HG02642 (cell line): ENCODE results near the gene SMC5.
"Not testable (repeated sequence)": the region's sequence is repeated elsewhere in the genome, so short reads cannot be mapped to it uniquely, and the experiment has no call there.

Experiments used
- ATAC-seq: cut with Tn5 transposase; IDR thresholded peaks from one replicate; pipeline ENCODE4 v1.9.1; 2021; ENCODE audit warnings: mild to moderate bottlenecking; ENCODE audit not compliant: unreplicated experiment, poor library complexity

The SMC5 gene

GRCh38 chr9:70262366-70262765 lies 3.6 kb downstream of the SMC5 start:
- no peak for ATAC-seq

DNA sequence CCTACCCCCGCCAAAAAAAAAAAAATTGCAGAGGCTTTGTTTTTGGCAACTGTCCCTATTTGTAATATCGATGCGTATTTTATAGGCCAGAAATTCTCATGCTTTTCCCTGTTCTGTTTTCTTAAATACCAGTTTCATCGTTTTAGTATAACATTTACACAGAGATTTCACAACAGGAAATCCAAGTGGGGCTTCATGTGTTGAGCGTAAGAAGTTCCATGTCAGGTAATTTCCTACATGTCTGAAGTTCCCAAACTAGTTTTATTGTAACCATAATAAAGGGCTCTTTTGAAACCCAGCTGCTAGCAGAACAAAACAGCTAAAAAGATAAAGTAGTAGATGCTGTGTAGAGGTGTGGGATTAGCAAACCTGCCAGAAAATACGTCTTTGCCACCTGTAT lies 4.2 kb downstream of the SMC5 start:
- ATAC-seq = no peak

GRCh38 chr9:70263421-70263820 lies 4.6 kb downstream of the SMC5 start:
- ATAC-seq = no peak

GRCh38 chr9:70278305-70278704 lies 19.5 kb downstream of the SMC5 start:
- ATAC-seq = no peak

DNA sequence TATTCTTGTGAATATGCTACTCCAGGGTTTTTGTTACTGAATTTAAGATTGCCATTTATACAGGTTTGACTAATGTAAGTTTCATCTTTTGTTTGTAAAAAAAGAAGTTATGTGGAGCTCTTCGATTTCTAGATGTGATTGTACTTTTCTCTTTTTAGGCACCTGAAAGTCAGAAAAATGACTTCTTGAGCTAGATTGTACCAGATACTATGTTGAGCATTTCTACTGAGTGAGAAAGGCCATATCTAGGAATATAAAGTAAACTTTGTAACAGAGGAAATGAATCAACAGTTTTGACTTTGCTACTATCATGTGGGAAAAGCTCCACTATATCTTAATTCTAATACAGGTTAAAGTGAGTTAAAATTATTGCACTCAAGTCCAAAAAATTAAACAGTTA lies 25.1 kb downstream of the SMC5 start:
- ATAC-seq = no peak

GRCh38 chr9:70285246-70285645 lies 26.5 kb downstream of the SMC5 start:
- no peak for ATAC-seq

GRCh38 chr9:70285981-70286598 lies 27.3 kb downstream of the SMC5 start:
- no peak for ATAC-seq

DNA sequence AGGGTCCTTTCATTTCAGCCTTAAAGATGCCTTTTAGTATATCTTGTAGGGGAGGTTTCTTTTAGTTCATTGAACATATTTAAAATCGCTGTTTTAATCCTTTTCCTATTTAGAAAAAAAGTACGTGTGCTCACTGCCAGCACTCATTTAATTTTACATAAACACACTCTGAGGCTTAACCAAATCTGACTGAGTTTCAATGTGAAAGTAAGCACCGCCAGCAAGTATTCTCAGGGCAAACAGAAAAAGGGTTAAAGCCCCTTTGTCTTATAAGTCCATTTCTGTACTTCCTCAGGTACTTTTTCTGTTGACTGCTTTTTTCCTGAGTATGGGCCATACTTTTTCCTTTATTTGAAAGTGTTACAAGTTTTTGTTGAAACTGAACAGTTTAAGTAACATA lies 31.8 kb downstream of the SMC5 start:
- no peak for ATAC-seq

GRCh38 chr9:70291446-70291845 lies 32.7 kb downstream of the SMC5 start:
- no peak for ATAC-seq

DNA sequence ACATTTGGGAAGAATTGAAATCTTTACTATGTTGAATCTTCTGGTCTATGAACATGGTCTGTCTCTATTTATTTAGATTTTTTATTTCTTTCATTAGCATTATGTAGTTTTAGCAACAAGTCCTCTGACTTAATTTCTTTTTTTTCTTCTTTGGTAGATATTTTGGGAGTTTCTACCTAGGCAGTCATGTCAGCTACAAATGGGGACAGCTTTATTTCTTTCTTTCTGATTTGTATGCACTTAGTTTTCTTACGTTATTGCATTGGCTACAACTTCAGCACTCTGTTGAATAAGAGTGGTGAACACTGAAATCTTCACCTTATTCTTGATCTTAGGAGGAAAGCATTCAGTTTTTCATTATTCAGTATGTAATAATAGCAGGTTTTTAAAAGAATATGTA lies 33.5 kb downstream of the SMC5 start:
- no peak for ATAC-seq

GRCh38 chr9:70293214-70293613 lies 34.4 kb downstream of the SMC5 start:
- ATAC-seq = no peak

GRCh38 chr9:70297141-70297540 lies 38.4 kb downstream of the SMC5 start:
- ATAC-seq = no peak

DNA sequence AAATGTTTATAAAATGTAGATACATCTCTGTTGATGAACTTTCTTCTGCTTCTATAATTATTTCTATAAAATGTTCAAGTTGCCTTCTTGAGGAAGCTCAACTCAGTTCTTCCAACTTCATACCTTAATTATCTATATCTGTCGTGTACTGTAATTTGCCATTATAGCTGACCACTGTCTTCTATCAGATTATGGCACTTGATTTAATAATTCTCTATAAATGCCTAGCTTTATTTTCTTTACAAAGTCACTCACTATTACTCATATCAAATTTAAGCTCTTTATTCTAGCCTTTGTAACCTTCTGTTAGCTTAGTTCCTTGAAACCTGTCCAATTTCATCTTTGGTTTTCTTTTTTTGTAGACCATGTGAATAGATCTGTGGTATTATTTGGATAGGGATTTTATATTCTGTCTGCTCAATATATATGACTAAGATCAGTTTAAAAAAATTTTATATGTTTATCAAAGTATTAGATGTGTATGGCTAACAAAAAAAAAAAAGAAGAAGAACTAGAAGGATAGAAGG lies 39.5 kb downstream of the SMC5 start:
- ATAC-seq = no peak

DNA sequence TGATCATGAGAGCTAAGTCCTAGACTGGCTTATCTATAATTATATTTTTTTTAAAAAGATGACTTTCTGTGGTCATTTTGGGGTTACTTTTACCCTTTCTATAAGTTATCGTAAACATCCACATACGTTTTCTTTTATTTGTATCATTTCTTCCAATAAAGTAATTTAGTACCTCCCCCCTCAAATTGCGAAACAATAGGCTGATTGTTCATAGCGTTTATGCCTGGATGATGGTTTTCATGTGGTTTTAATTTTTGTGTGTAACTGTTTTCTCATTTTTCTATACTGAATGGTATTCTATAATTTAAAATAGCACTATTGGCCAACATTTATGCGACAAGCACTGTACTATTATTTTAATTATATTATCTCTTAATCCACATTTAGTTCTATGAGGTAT lies 44.5 kb downstream of the SMC5 start:
- no peak for ATAC-seq

DNA sequence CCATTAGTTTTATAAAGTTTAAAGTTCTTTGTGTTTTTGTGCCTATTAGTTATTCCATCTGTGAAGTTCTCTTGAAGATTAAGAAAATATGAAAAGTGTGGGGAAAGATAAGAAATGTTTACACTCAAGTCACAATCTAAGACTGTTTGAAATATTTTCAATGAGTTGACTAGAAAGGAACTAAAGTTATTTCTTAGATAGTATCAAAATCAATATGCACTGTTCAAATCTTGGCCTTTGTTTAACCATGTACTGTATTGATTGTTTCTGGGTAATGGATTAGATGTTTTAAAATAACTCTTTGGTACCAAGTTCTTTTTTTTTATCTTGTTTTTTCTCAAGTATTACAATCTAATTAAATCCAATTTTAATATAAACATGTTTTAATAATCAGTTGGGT lies 46.0 kb downstream of the SMC5 start:
- ATAC-seq = no peak

GRCh38 chr9:70315389-70315788 lies 56.6 kb downstream of the SMC5 start:
- ATAC-seq = no peak

GRCh38 chr9:70318002-70318401 lies 59.2 kb downstream of the SMC5 start:
- no peak for ATAC-seq

DNA sequence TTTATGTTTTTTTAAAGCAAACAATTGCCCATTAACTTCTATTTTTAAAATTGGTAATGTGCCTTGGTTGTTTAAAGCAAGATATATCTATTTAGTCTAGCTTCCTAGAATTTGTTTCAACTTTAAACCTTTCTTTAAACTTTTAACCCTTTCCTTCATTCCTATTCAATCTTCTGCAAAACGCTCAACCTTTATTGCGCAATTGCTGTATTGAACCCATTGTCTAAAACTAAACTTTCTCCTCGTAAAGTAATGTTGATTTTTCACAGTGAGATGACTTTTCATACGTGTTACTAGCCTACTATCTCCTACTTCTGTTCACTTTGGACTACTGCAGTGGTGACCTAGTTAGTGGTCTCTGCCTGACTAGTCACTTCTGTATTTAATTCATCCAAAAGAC lies 63.3 kb downstream of the SMC5 start:
- no peak for ATAC-seq

DNA sequence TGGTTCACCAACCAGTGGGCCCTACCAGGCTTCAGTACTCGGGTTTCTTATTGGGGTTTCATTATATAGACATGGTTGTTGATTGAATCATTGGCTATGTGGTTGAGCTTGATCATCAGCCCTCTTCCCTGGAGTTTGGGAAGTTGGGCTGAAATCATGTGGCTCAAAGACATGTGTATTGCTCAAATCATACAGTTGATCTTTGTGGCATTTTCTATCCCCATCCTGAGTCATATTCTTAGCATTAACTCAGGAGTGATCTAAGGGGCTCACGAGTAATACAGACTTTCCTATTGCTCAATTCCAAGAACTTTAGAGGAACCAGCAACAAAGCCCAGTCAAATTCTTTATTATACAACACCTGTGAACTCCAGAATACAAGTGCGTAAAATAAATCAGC lies 66.2 kb downstream of the SMC5 start:
- no peak for ATAC-seq

DNA sequence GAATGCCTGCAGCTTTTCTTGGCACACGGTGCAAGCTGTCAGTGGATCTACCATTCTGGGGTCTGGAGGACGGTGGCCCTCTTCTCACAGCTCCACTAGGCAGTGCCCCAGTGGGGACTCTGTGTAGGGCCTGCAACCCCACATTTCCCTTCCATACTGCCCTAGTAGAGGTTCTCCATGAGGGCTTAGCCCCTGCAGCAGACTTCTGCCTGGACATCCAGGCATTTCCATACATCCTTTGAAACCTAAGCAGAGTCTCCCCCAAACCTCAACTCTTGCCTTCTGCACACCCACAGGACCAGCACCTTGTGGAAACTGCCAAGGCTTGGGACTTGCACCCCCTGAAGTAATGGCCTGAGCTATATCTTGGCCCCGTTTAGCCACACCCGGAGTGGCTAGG lies 69.8 kb downstream of the SMC5 start:
- not testable (repeated sequence) for ATAC-seq

- ATAC-seq = no peak
Measured at GRCh38 chr9:70340572-70340971, 81.8 kb downstream of the SMC5 start.

DNA sequence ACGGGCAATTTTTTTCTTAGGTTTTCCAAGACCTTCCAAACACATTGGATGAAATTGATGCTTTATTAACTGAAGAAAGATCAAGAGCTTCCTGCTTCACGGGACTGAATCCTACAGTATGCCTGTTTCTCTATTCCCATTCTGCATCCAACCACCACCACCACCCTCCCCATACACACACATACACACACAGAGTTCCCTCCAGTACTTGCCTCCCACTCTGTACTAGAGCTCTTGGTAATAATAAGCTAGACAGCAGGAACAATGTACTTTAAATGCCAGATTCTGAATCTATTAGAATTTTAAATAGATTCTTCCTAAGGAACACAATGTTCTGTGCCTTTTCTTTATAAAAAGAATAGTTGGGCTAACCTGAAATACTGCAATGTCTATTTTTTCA lies 88.3 kb downstream of the SMC5 start:
- no peak for ATAC-seq

GRCh38 chr9:70352356-70352755 lies 93.6 kb downstream of the SMC5 start:
- no peak for ATAC-seq
